ENCODE measurements around the gene USP2.
A peak's percentile ranks its signal among the peaks of the same experiment; 100 is the strongest.

USP2 gene

DNA sequence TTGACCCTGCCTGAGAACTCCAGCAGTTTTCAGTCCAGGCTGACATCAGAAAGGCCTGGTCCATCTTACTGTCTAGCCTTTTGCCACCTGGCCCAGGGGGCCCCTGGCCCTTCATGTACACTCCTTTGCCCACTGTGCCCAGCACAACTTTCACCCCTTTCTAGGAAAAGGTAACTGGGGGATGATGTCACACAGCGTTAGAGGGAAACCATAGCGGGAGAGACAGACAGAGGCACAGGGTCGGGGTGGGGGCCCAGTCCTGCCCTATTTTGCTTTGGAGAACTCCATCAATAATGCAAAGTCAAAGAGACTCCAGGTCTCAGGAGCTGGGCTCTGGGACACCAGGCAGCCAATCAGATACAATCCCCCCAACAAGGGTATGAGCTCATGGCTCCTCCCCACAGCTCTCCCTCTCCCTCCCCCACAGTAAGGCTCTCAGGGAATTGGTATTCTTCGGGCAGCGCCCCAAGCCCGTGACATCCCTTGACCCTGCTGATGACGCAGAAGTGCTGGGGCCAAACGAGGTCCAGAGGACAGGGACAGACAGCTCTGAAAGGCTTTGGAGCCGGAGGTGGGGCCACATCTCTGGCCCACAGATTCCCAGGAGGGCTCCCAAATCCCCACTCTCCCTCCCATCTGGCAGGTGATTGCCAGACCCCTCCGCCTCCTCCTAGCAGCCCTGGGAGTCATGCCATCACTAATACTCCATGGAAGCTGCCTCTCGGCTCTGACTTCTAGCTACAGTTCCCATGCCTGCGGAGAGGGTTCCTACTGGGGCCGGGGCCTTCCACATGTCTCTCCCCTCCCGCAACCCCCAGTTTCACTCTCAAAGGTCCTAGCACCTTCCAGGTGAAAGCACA is 5.9 kb downstream of the USP2 start:
- Histone ChIP-seq H3K4me1 (ENCODE audit: control insufficient read depth in 1 of 2, insufficient read depth in 2 of 2, low read length in 2 of 2) (peaks cover 4 to 36% of the 10 kb centered on the region in 2 donors), H3K9me3 (ENCODE audit: control insufficient read depth in 1 of 2, low read length in 2 of 2) (no peaks in the 10 kb centered on the region), H3K4me3 (ENCODE audit: low read depth in 1 of 2, low read length in 2 of 2) (peak overlapping the region in 1 of 2 donors; percentile 6), H3K27me3 (ENCODE audit: low read depth, low read length) (no peaks in the 10 kb centered on the region), H3K36me3 (ENCODE audit: control insufficient read depth in 1 of 2, insufficient read depth in 2 of 2, low read length in 2 of 2) (no peaks in the 10 kb centered on the region), H3K27ac (ENCODE audit: low read length) (peak overlapping the region; percentile 71)

DNA sequence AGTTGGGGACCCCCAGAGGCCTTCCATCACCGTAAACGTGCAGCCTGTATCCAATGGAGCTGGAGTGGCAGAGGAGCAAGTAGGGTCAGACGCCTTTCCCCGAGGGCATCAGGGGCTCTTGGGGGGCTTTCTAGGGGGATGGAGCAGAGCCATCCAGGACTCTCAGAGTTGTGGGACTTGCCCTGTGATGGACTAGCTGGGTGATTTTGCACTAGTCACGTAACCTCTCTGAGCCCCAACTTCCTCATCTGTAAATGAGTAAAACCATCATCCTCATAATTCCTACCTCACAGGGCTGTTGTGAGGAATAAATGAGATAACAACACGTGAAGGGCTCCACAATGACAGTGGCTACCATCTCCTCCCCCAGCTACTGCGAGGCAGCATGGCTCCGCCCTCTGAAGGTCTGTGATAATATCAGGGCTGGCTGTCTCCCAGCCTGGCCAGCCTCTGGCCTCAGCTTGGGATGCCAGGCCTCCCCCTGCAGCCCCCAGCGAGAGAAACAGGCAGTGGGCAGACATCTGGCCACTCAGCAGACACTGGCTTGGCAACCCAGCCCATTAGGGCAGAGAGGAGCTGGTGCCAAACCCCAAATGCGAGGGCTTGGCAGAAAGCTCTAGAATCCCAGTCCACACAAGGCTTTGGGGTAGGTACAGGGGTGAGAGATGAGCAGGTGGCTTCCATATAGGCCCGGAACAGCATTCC is 6.7 kb downstream of the USP2 start:
- Histone ChIP-seq H3K9me3 (ENCODE audit: control insufficient read depth in 1 of 2, low read length in 2 of 2) (no peaks in the 10 kb centered on the region), H3K27me3 (ENCODE audit: low read depth, low read length) (no peaks in the 10 kb centered on the region), H3K27ac (ENCODE audit: low read length) (peak overlapping the region; percentile 71), H3K36me3 (ENCODE audit: control insufficient read depth in 1 of 2, insufficient read depth in 2 of 2, low read length in 2 of 2) (no peaks in the 10 kb centered on the region), H3K4me1 (ENCODE audit: control insufficient read depth in 1 of 2, insufficient read depth in 2 of 2, low read length in 2 of 2) (peaks cover 9 to 41% of the 10 kb centered on the region in 2 donors), H3K4me3 (ENCODE audit: low read depth in 1 of 2, low read length in 2 of 2) (no peak overlapping the region)

DNA sequence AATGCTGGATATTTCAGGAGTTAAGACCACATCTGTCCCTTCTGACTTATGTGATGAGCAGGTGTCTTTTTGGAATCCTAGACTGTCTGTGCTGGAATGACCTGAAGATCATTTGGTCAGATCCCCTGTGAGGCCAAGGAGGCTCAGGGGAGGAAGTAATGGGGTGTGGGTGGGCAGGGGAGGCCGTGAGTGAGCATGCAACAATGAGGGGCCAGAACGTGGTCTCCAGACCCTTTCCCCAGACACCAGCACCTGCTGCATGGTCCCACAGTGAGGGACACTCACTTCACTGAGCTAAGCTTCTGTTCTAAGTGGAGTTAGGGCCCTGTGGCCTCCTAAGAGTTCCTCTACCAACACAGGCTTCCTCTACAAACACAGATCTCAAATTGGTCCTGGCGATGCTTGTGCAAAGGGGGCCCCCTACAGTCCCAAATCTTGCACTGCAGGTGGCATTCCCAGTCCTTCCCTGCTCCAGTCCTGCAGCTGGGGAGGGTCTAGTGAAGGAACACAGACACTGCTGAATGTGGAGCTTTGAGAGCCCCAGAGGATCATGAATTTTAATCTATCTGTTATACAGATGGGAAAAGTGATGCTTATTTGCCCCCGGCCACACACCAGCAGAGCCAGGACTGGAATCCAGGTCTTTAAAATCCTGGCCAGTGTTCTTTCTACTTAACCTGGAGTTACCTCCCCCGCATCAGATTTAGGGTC is 7.4 kb downstream of the USP2 start:
- Histone ChIP-seq H3K36me3 (ENCODE audit: control insufficient read depth in 1 of 2, insufficient read depth in 2 of 2, low read length in 2 of 2) (no peaks in the 10 kb centered on the region), H3K27me3 (ENCODE audit: low read depth, low read length) (no peaks in the 10 kb centered on the region), H3K4me3 (ENCODE audit: low read depth in 1 of 2, low read length in 2 of 2) (no peak overlapping the region), H3K4me1 (ENCODE audit: control insufficient read depth in 1 of 2, insufficient read depth in 2 of 2, low read length in 2 of 2) (peaks cover 9 to 48% of the 10 kb centered on the region in 2 donors), H3K27ac (ENCODE audit: low read length) (no peak overlapping the region), H3K9me3 (ENCODE audit: control insufficient read depth in 1 of 2, low read length in 2 of 2) (no peaks in the 10 kb centered on the region)

- peaks cover 15 to 56% of the 10 kb centered on the region in 2 donors for H3K4me1 ChIP-seq (ENCODE audit: control insufficient read depth in 1 of 2, insufficient read depth in 2 of 2, low read length in 2 of 2)
- no peaks in the 10 kb centered on the region for H3K9me3 ChIP-seq (ENCODE audit: control insufficient read depth in 1 of 2, low read length in 2 of 2)
- H3K27ac ChIP-seq (ENCODE audit: low read length) = no peak overlapping the region
- no peaks in the 10 kb centered on the region for H3K36me3 ChIP-seq (ENCODE audit: control insufficient read depth in 1 of 2, insufficient read depth in 2 of 2, low read length in 2 of 2)
- H3K4me3 ChIP-seq (ENCODE audit: low read depth in 1 of 2, low read length in 2 of 2) = no peak overlapping the region
- H3K27me3 ChIP-seq (ENCODE audit: low read depth, low read length) = no peaks in the 10 kb centered on the region
These were observed 8.2 kb downstream of the USP2 start for GRCh38 chr11:119373059-119373920.

DNA sequence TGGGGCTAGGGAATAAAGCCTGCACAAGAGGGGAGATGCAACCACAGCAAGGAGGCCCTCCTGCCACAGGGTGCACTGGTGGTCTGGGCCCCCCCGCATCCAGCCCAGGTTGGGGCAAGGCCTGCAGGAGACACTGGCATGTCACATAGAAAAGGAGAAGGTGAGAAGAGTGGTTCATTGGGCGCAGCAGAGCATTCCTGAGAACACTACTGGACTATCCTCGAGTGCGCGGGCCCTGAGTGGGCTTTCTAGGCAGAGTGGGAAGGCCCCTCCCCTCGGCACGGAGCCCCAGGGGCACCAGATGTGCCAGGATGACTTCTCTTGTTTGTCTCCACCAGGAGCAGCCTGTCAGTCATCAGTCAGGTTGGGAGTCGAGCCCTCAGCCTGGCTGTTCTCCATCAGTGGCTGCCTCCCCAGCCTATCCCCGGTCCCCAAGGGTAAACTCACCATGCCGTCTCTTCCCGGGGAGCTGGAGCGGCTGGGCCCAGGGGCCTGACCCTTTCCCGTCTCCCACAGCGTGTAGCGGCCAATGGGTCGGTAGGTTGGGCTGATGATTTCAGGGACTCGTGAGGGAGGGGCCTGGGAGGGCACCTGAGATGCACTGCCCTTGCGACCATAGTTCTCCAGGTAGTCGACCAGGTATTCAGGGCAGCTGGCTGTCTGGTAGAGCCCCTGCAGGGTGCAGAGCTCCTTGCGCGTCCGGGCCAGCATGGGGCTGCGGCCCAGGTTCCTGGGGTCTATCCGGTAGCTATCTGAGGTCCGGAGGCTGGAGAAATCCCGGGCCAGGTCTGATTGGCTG is 9.0 kb downstream of the USP2 start:
- no peak overlapping the region for H3K27ac ChIP-seq (ENCODE audit: low read length)
- H3K4me1 ChIP-seq (ENCODE audit: control insufficient read depth in 1 of 2, insufficient read depth in 2 of 2, low read length in 2 of 2) = peaks cover 21 to 64% of the 10 kb centered on the region in 2 donors
- no peaks in the 10 kb centered on the region for H3K27me3 ChIP-seq (ENCODE audit: low read depth, low read length)
- no peaks in the 10 kb centered on the region for H3K36me3 ChIP-seq (ENCODE audit: control insufficient read depth in 1 of 2, insufficient read depth in 2 of 2, low read length in 2 of 2)
- H3K4me3 ChIP-seq (ENCODE audit: low read depth in 1 of 2, low read length in 2 of 2) = no peak overlapping the region
- H3K9me3 ChIP-seq (ENCODE audit: control insufficient read depth in 1 of 2, low read length in 2 of 2) = no peaks in the 10 kb centered on the region

GRCh38 chr11:119371778-119372182 is 9.7 kb downstream of the USP2 start:
- no peak overlapping the region for H3K4me3 ChIP-seq (ENCODE audit: low read depth in 1 of 2, low read length in 2 of 2)
- no peak overlapping the region for H3K27ac ChIP-seq (ENCODE audit: low read length)
- peaks cover 26 to 66% of the 10 kb centered on the region in 2 donors for H3K4me1 ChIP-seq (ENCODE audit: control insufficient read depth in 1 of 2, insufficient read depth in 2 of 2, low read length in 2 of 2)

DNA sequence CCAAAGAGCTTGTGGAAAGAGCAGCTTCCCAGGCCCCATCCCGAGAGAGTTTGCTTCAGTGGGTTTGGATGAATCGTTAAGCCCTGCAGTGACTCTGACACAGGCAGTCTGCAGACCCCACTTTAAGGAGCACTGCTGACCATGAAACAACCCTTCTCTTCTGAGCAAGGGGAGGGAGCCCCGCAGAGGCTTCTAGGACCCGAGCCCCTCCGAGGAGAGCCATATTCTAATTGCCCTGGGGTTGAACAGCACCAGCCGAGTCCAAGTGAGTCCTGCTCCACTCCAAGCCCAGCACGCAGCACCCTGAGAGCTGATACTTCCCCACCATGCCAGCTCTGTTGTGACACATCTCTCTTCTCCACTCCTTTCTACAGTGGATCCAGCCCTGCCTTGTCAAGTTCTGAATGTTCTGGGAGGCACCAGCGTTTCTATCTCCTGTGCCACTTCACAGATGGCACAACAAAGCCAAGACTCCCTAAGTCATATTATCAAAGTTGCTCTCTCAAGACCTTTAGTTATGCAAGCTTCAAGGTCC is 10.4 kb downstream of the USP2 start:
- Histone ChIP-seq H3K4me1 (ENCODE audit: control insufficient read depth in 1 of 2, insufficient read depth in 2 of 2, low read length in 2 of 2) (peaks cover 26 to 66% of the 10 kb centered on the region in 2 donors), H3K4me3 (ENCODE audit: low read depth in 1 of 2, low read length in 2 of 2) (no peak overlapping the region), H3K27ac (ENCODE audit: low read length) (no peak overlapping the region), H3K9me3 (ENCODE audit: control insufficient read depth in 1 of 2, low read length in 2 of 2) (no peaks in the 10 kb centered on the region), H3K36me3 (ENCODE audit: control insufficient read depth in 1 of 2, insufficient read depth in 2 of 2, low read length in 2 of 2) (no peaks in the 10 kb centered on the region), H3K27me3 (ENCODE audit: low read depth, low read length) (no peaks in the 10 kb centered on the region)

More at GRCh38 chr11:119371778-119372182, 9.7 kb downstream of the USP2 start:
- no peaks in the 10 kb centered on the region for H3K36me3 ChIP-seq (ENCODE audit: control insufficient read depth in 1 of 2, insufficient read depth in 2 of 2, low read length in 2 of 2)
- H3K27me3 ChIP-seq (ENCODE audit: low read depth, low read length) = no peaks in the 10 kb centered on the region
- no peaks in the 10 kb centered on the region for H3K9me3 ChIP-seq (ENCODE audit: control insufficient read depth in 1 of 2, low read length in 2 of 2)

DNA sequence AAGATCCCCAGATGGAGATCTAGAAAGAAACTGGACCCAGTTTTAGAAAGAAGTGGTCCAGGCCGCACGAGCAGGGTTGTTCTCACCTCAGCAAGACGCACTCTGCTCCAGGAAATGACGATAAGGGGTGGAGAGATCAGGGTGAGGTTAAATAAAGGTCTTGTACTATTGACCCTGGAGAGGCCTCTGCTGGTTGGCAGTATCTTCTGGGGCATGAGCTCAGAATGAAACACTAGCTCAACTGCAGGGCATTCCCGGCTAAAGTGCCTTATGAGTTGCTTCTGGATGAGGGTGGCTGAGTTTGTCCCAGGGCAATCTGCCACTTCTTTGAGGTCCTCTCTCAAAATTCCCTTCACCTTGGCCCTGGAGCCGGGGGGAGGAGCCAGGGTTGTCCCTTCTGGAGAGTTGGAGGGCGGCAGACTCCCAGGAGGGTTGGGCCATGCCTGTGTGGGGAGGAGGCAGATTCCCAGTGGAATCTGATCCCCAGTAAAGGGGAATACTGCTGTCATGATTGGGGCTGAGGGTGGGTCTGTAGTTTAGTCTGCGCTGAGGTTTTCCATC is 10.9 kb downstream of the USP2 start:
- H3K4me1 ChIP-seq (ENCODE audit: control insufficient read depth in 1 of 2, insufficient read depth in 2 of 2, low read length in 2 of 2) = peaks cover 26 to 69% of the 10 kb centered on the region in 2 donors
- H3K36me3 ChIP-seq (ENCODE audit: control insufficient read depth in 1 of 2, insufficient read depth in 2 of 2, low read length in 2 of 2) = no peaks in the 10 kb centered on the region
- no peak overlapping the region for H3K27ac ChIP-seq (ENCODE audit: low read length)
- no peaks in the 10 kb centered on the region for H3K9me3 ChIP-seq (ENCODE audit: control insufficient read depth in 1 of 2, low read length in 2 of 2)
- no peak overlapping the region for H3K4me3 ChIP-seq (ENCODE audit: low read depth in 1 of 2, low read length in 2 of 2)
- no peaks in the 10 kb centered on the region for H3K27me3 ChIP-seq (ENCODE audit: low read depth, low read length)

DNA sequence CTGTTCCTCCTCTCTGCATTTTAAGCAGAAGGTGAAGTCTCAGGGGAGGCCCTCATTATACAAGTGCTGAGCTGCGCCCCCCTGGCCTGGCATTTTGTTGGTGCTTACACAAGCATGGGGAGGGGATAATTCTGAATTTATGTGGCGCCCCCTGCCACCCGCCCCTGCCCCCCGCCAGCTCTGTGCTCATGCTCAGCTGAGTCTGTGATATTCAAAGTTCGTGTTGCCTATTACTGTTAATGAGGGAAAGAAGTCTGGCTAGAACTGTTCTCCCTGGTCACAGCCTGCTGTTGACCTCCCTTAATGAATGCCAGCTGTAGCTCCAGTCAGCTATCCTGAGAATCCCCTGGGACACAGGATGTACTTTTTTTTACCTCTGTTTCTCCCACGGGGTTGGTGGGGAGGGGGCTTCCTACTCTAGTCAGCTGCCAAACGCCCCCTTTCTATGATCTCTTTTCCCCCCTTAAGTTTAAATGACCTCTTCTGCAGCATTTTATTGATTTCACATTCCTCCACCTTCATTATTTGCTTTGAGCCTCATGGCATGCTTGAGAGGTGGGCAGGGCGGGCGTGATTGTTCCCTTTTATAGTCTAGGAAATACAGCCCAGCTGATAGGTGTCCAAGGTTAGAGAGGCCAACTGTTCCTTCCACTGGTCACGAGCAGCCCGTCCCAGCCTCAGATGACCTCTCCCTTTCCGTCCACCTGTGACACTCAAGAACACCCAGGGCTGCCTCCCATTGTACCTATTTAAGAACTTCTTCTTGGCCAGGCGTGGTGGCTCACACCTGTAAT is 12.2 kb downstream of the USP2 start:
- H3K27ac ChIP-seq (ENCODE audit: low read length) = peak overlapping the region; percentile 68
- H3K4me1 ChIP-seq (ENCODE audit: control insufficient read depth in 1 of 2, insufficient read depth in 2 of 2, low read length in 2 of 2) = peaks cover 35 to 69% of the 10 kb centered on the region in 2 donors
- no peaks in the 10 kb centered on the region for H3K36me3 ChIP-seq (ENCODE audit: control insufficient read depth in 1 of 2, insufficient read depth in 2 of 2, low read length in 2 of 2)
- H3K9me3 ChIP-seq (ENCODE audit: control insufficient read depth in 1 of 2, low read length in 2 of 2) = no peaks in the 10 kb centered on the region
- H3K4me3 ChIP-seq (ENCODE audit: low read depth in 1 of 2, low read length in 2 of 2) = no peak overlapping the region
- peaks cover 10% of the 10 kb centered on the region for H3K27me3 ChIP-seq (ENCODE audit: low read depth, low read length)

Data from muscle layer of duodenum (tissue), 2 donors.